ENCODE measurements around the gene TMEM119. TPM values are rescaled to one million over a fixed set of nuclear protein-coding genes. Genes with fewer than 3 reads are reported as not detected.

Gene TMEM119
- total and polyA plus RNA-seq, 2 of the 13 experiments (the other 11 are each of a cell fraction or from before 2014, with no cell fraction given): not detected

- TF ChIP-seq ZSCAN25 (CRISPR knock-in tag; IDR thresholded peaks at IDR 0.05): no peak
- TF ChIP-seq PBX2 (CRISPR knock-in tag; IDR thresholded peaks at IDR 0.05): no peak
- TF ChIP-seq ZNF17 (CRISPR knock-in tag; IDR thresholded peaks at IDR 0.05): no peak
- no peak for TF ChIP-seq MZF1 (CRISPR knock-in tag; IDR thresholded peaks at IDR 0.05; ENCODE audit: borderline replicate concordance)
- TF ChIP-seq ZBTB33 (CRISPR knock-in tag; IDR thresholded peaks at IDR 0.05): 0 out of 2 replicates have a peak, but pooled peaks have one; percentile 24
- no peak for TF ChIP-seq TGIF2 (CRISPR knock-in tag; IDR thresholded peaks at IDR 0.05)
- no peak for TF ChIP-seq HMGXB3 (CRISPR knock-in tag; IDR thresholded peaks at IDR 0.05; ENCODE audit: borderline replicate concordance)
- no peak for TF ChIP-seq SATB2 (CRISPR knock-in tag; IDR thresholded peaks at IDR 0.05)
- no peak for TF ChIP-seq ZNF274 (CRISPR knock-in tag; IDR thresholded peaks at IDR 0.05)
- no peak for TF ChIP-seq SRY (CRISPR knock-in tag; IDR thresholded peaks at IDR 0.05)
- no peak for TF ChIP-seq REXO4 (CRISPR knock-in tag; IDR thresholded peaks at IDR 0.05; ENCODE audit: borderline replicate concordance)
- TF ChIP-seq KDM4B (CRISPR knock-in tag; IDR thresholded peaks at IDR 0.05): no peak
- TF ChIP-seq ZNF10 (CRISPR knock-in tag; IDR thresholded peaks at IDR 0.05; ENCODE audit: borderline replicate concordance, low read depth): no peak
- TF ChIP-seq ZNF773 (CRISPR knock-in tag; IDR thresholded peaks at IDR 0.05; ENCODE audit: borderline replicate concordance): no peak
- TF ChIP-seq NFYB (CRISPR knock-in tag; IDR thresholded peaks at IDR 0.05): no peak
- no peak for TF ChIP-seq ZNF850 (CRISPR knock-in tag; conservative IDR thresholded peaks at IDR 0.05)
- TF ChIP-seq IRF2 (CRISPR knock-in tag; IDR thresholded peaks at IDR 0.05): peak; percentile 38; the same call in 1 of the 2 replicates
Observed at GRCh38 chr12:108563136-108563803, 34.6 kb downstream of the TMEM119 start (continued).
